ENCODE results near the gene PRTFDC1. TPM values are rescaled to one million over a fixed set of nuclear protein-coding genes. Genes with fewer than 3 reads are reported as not detected.

Gene PRTFDC1
- total RNA-seq, 1 donor from 2014 or later = 14.4 TPM

DNA sequence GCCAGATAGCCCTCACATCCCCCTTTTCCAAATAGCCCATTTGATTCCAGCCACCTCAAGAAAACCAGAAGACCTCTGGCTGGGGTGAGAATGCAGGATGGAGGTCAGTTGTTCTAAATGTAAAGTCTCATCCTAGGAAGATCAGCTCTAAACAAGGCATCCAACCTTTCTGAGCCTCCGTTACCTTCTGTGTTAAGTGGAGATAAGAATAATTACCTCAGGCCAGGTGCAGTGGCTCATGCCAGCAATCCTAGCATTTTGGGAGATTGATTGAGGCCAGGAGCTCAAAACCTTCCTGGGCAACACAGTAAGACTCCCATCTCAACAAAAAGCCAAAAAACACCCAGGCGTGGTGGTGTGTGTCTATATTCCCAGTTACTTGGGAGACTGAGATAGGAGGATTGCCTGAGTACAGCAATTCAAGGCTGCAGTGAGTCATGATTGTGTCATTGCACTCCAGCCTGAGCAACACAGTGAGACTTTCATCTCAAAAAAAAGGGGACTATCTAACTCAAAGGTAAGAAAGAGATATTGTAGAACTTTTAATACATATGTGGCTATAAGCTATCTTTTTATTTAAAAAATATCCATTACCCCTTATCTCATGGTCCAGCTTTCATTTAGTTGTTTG lies 43.5 kb downstream of the PRTFDC1 start:
- TF ChIP-seq, protein P1, sequence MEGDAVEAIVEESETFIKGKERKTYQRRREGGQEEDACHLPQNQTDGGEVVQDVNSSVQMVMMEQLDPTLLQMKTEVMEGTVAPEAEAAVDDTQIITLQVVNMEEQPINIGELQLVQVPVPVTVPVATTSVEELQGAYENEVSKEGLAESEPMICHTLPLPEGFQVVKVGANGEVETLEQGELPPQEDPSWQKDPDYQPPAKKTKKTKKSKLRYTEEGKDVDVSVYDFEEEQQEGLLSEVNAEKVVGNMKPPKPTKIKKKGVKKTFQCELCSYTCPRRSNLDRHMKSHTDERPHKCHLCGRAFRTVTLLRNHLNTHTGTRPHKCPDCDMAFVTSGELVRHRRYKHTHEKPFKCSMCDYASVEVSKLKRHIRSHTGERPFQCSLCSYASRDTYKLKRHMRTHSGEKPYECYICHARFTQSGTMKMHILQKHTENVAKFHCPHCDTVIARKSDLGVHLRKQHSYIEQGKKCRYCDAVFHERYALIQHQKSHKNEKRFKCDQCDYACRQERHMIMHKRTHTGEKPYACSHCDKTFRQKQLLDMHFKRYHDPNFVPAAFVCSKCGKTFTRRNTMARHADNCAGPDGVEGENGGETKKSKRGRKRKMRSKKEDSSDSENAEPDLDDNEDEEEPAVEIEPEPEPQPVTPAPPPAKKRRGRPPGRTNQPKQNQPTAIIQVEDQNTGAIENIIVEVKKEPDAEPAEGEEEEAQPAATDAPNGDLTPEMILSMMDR (IDR thresholded peaks at IDR 0.05; ENCODE audit: partially characterized antibody, unreplicated experiment) = no peak
- DNase-seq = no peak
- H3K4me1 Mint-ChIP-seq (ENCODE audit: low read depth, unreplicated experiment) = no peaks in the 10 kb centered on the region
- peaks cover 2% of the 10 kb centered on the region for H3K9me3 Mint-ChIP-seq (ENCODE audit: unreplicated experiment)
- H3K27me3 Mint-ChIP-seq (ENCODE audit: unreplicated experiment) = peaks cover 4% of the 10 kb centered on the region
- peaks cover 10% of the 10 kb centered on the region for H3K36me3 Mint-ChIP-seq (ENCODE audit: unreplicated experiment)
- H3K27ac Mint-ChIP-seq (ENCODE audit: unreplicated experiment) = no peak overlapping the region
- H3K4me3 Mint-ChIP-seq (ENCODE audit: unreplicated experiment) = no peak overlapping the region

DNA sequence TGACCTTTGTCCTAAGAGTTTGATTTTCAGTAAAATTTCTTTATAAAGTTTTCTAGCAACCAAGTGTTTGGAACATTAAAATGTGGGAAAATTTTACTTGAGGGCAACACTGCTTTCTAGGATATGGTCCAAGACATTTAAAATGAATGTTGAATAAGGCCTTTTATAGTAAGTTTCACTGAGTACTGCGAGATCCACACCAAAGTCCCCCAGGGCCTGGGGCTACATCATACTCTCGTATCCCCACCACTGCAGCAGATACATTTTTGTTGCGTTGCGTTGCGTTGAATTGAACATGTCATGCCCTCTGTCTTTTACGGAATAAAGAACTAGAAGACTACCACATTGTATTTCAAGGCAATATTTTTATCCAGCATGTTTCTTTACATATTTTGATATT lies 44.5 kb downstream of the PRTFDC1 start:
- Mint-ChIP-seq H3K9me3 (ENCODE audit: unreplicated experiment) (peaks cover 2% of the 10 kb centered on the region), H3K27ac (ENCODE audit: unreplicated experiment) (no peak overlapping the region), H3K36me3 (ENCODE audit: unreplicated experiment) (peaks cover 10% of the 10 kb centered on the region), H3K27me3 (ENCODE audit: unreplicated experiment) (peaks cover 4% of the 10 kb centered on the region), H3K4me3 (ENCODE audit: unreplicated experiment) (no peak overlapping the region), H3K4me1 (ENCODE audit: low read depth, unreplicated experiment) (no peaks in the 10 kb centered on the region)
- TF ChIP-seq, protein P1 (IDR thresholded peaks at IDR 0.05; ENCODE audit: partially characterized antibody, unreplicated experiment) = no peak
- DNase-seq = no peak

DNA sequence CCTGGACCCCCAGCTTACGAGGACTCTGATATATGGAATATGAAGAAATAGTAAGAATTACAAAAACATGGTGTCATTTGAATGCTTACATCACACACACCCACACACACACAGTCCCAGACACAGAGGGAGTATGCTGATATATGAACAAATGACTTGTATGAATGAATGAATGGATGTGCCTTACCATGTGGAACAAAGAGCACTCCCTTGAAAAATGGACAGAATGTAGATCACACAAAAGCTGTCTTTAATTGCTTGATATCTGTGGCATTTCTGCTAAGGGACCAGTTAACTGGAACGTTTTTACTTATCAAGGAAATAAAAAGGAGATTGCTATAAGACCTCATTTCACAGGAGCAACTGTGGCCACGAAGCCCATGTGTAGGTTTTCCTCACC lies 46.0 kb downstream of the PRTFDC1 start:
- Mint-ChIP-seq H3K9me3 (ENCODE audit: unreplicated experiment) (no peaks in the 10 kb centered on the region), H3K36me3 (ENCODE audit: unreplicated experiment) (peaks cover 10% of the 10 kb centered on the region), H3K27ac (ENCODE audit: unreplicated experiment) (no peak overlapping the region), H3K4me3 (ENCODE audit: unreplicated experiment) (no peak overlapping the region), H3K27me3 (ENCODE audit: unreplicated experiment) (peaks cover 4% of the 10 kb centered on the region), H3K4me1 (ENCODE audit: low read depth, unreplicated experiment) (no peaks in the 10 kb centered on the region)
- DNase-seq = no peak
- TF ChIP-seq, protein P1 (IDR thresholded peaks at IDR 0.05; ENCODE audit: partially characterized antibody, unreplicated experiment) = no peak

DNA sequence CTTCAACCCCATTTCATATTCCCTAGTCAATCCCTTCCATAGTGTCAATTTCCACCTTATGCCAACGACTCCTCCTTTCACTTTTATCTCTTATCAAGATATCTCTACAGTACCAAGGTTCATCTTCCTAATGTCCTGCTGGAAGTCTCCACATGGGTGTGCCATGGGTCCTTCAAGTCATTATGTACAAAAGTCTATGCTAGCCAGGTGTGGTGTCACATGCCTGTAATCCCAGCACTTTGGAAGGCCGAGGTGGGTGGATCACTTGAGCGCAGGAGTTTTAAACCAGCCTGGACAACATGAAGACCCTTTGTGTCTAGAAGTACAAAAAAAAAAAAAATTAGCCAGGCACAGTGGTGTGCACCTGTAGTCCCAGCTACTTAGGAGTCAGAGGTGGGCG lies 47.6 kb downstream of the PRTFDC1 start:
- H3K36me3 Mint-ChIP-seq (ENCODE audit: unreplicated experiment) = peaks cover 10% of the 10 kb centered on the region
- no peaks in the 10 kb centered on the region for H3K9me3 Mint-ChIP-seq (ENCODE audit: unreplicated experiment)
- H3K27ac Mint-ChIP-seq (ENCODE audit: unreplicated experiment) = no peak overlapping the region
- no peak for DNase-seq
- no peak overlapping the region for H3K4me3 Mint-ChIP-seq (ENCODE audit: unreplicated experiment)
- no peaks in the 10 kb centered on the region for H3K4me1 Mint-ChIP-seq (ENCODE audit: low read depth, unreplicated experiment)
- peaks cover 4% of the 10 kb centered on the region for H3K27me3 Mint-ChIP-seq (ENCODE audit: unreplicated experiment)
- TF ChIP-seq, protein P1 (IDR thresholded peaks at IDR 0.05; ENCODE audit: partially characterized antibody, unreplicated experiment) = no peak

DNA sequence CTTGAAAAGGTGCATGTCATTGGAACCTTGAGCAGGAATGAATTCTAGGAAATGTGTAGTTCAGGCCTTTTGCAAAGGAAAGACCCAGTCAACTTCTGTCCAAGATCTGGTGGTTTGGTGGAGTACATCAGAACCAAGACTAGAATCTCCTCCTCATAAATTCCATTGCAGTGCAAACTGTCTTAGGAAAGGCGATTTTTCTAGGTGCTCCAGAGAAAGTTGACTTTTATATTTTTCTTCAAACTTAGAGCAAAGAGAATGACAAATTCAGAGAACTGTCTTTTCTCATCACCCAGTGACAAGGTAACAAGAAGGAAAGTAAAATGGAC lies 50.0 kb downstream of the PRTFDC1 start:
- peaks cover 10% of the 10 kb centered on the region for H3K36me3 Mint-ChIP-seq (ENCODE audit: unreplicated experiment)
- DNase-seq = no peak
- no peaks in the 10 kb centered on the region for H3K4me1 Mint-ChIP-seq (ENCODE audit: low read depth, unreplicated experiment)
- no peak overlapping the region for H3K27ac Mint-ChIP-seq (ENCODE audit: unreplicated experiment)
- peaks cover 4% of the 10 kb centered on the region for H3K27me3 Mint-ChIP-seq (ENCODE audit: unreplicated experiment)
- TF ChIP-seq, protein P1 (IDR thresholded peaks at IDR 0.05; ENCODE audit: partially characterized antibody, unreplicated experiment) = no peak
- no peak overlapping the region for H3K4me3 Mint-ChIP-seq (ENCODE audit: unreplicated experiment)
- H3K9me3 Mint-ChIP-seq (ENCODE audit: unreplicated experiment) = no peaks in the 10 kb centered on the region

Measured in glutamatergic neuron (in vitro differentiated cells).